Liver (tissue), 9 donors: ENCODE data around the gene DKC1. TPM values are rescaled to one million over a fixed set of nuclear protein-coding genes. Genes with fewer than 3 reads are reported as not detected.

Experiments used
- DNase-seq: peaks from one replicate; pipeline ENCODE4 v3.0.0-alpha.2; 2017; ENCODE audit warnings: low spot score
- H3K27ac ChIP-seq, 2 donors: one replicate each; pipeline ENCODE4 v1.7.0; 2013; ENCODE audit warnings: inconsistent platforms in 2 of 2, low read length in 2 of 2, control low read depth in 1 of 2, low read depth in 1 of 2, mild to moderate bottlenecking in 1 of 2
- H3K27me3 ChIP-seq, 4 donors: one replicate each; pipeline versions ENCODE4 v1.6.1 to v1.7.0; 2013; ENCODE audit warnings: low read length in 3 of 4, inconsistent platforms in 1 of 4, mild to moderate bottlenecking in 1 of 4, moderate library complexity in 1 of 4; ENCODE audit not compliant: control insufficient read depth in 4 of 4, insufficient read depth in 4 of 4
- H3K36me3 ChIP-seq, 4 donors: one replicate each; pipeline versions ENCODE4 v1.6.1 to v1.7.0; 2013; ENCODE audit warnings: low read length in 3 of 4, mild to moderate bottlenecking in 3 of 4, low read depth in 1 of 4, moderate library complexity in 1 of 4; ENCODE audit not compliant: control insufficient read depth in 4 of 4, insufficient read depth in 3 of 4
- H3K4me1 ChIP-seq, 4 donors: one replicate each; pipeline versions ENCODE4 v1.6.1 to v1.7.0; 2013; ENCODE audit warnings: low read length in 3 of 4, mild to moderate bottlenecking in 3 of 4, moderate library complexity in 1 of 4; ENCODE audit not compliant: control insufficient read depth in 4 of 4, insufficient read depth in 4 of 4
- H3K4me3 ChIP-seq, 3 donors: one replicate each; pipeline versions ENCODE4 v1.6.1 to v1.7.0; 2013; ENCODE audit warnings: low read length in 3 of 3, control low read depth in 1 of 3, low read depth in 1 of 3, mild to moderate bottlenecking in 1 of 3
- H3K9ac ChIP-seq, 2 donors: one replicate each; pipeline ENCODE4 v1.7.0; 2013; ENCODE audit warnings: low read length in 2 of 2, mild to moderate bottlenecking in 2 of 2, moderate library complexity in 2 of 2, control low read depth in 1 of 2, low read depth in 1 of 2
- H3K9me3 ChIP-seq, 4 donors: one replicate each; pipeline versions ENCODE4 v1.6.1 to v1.7.0; 2013; ENCODE audit warnings: low read length in 3 of 4; ENCODE audit not compliant: control insufficient read depth in 4 of 4
- EGR1 ChIP-seq, 2 donors: IDR thresholded peaks; 2 replicates each; pipeline ENCODE4 v1.6.1; 2016 to 2018; ENCODE audit warnings: antibody characterized with exemption in 2 of 2, low read depth in 2 of 2
- FOXA1 ChIP-seq: IDR thresholded peaks from 2 replicates; pipeline ENCODE4 v1.6.1; 2016; ENCODE audit warnings: antibody characterized with exemption
- FOXA2 ChIP-seq: IDR thresholded peaks from 2 replicates; pipeline ENCODE4 v1.6.1; 2016; ENCODE audit warnings: antibody characterized with exemption
- GABPA ChIP-seq, 2 donors: IDR thresholded peaks in 1 of 2; conservative IDR thresholded peaks in 1 of 2; 2 replicates each; pipeline ENCODE4 v1.6.1; 2016; ENCODE audit warnings: antibody characterized with exemption in 2 of 2, mild to moderate bottlenecking in 1 of 2, moderate library complexity in 1 of 2
- HNF4A ChIP-seq, 2 donors: conservative IDR thresholded peaks; 2 replicates each; pipeline ENCODE4 v1.6.1; 2016; ENCODE audit warnings: antibody characterized with exemption in 2 of 2, mild to moderate bottlenecking in 2 of 2
- HNF4G ChIP-seq: IDR thresholded peaks from 2 replicates; pipeline ENCODE4 v1.6.1; 2016; ENCODE audit warnings: antibody characterized with exemption
- JUND ChIP-seq, 2 donors: IDR thresholded peaks; 2 replicates each; pipeline ENCODE4 v1.6.1; 2016; ENCODE audit warnings: antibody characterized with exemption in 2 of 2
- NR2F2 ChIP-seq: IDR thresholded peaks from 2 replicates; pipeline ENCODE4 v1.6.1; 2016; ENCODE audit warnings: antibody characterized with exemption
- RAD21 ChIP-seq, 2 donors: IDR thresholded peaks; 2 replicates each; pipeline ENCODE4 v1.6.1; 2016; ENCODE audit warnings: antibody characterized with exemption in 2 of 2, mild to moderate bottlenecking in 2 of 2
- RXRA ChIP-seq, 2 donors: IDR thresholded peaks; 2 replicates each; pipeline ENCODE4 v1.6.1; 2017 to 2018; ENCODE audit warnings: antibody characterized with exemption in 2 of 2, mild to moderate bottlenecking in 1 of 2
- SP1 ChIP-seq: IDR thresholded peaks from 2 replicates; pipeline ENCODE4 v1.6.1; 2018; ENCODE audit warnings: antibody characterized with exemption, mild to moderate bottlenecking
- TAF1 ChIP-seq: conservative IDR thresholded peaks from 2 replicates; pipeline ENCODE4 v1.6.1; 2016; ENCODE audit warnings: antibody characterized with exemption, mild to moderate bottlenecking
- YY1 ChIP-seq: IDR thresholded peaks from 2 replicates; pipeline ENCODE4 v1.6.1; 2016; ENCODE audit warnings: antibody characterized with exemption, mild to moderate bottlenecking
- WGBS: extraction: QIAGEN DNeasy Blood & Tissue Kit; methylation state at CpG from one replicate; pipeline ENCODE4 v1.1.7; 2013; 5-methylcytosine and 5-hydroxymethylcytosine counted together
- polyA plus RNA-seq, 2 donors: library from polyadenylated mRNA; stranded (reverse) in 1 of 2; unstranded in 1 of 2; fragments of 200-250 nt in 1 of 2; fragments of >200 nt in 1 of 2; fragmentation: Nextera tagmentation in 1 of 2; extraction: Ambion mirVana in 1 of 2; gene quantifications; one replicate each; pipeline versions ENCODE4 v1.2.1 to v1.2.3, GENCODE V29; 2013 to 2015
- total RNA-seq, 2 donors: library from RNA; depleted of rRNA; stranded (reverse); fragments of >200 nt; gene quantifications; one replicate each; pipeline ENCODE4 v1.2.3, GENCODE V29; 2014
- TF ChIP-seq, protein P1 (sequence below): IDR thresholded peaks from 2 replicates; pipeline ENCODE4 v1.6.1; 2016; ENCODE audit warnings: antibody characterized with exemption
- TF ChIP-seq, protein P2 (sequence below): IDR thresholded peaks from 2 replicates; pipeline ENCODE4 v1.6.1; 2016; ENCODE audit warnings: antibody characterized with exemption
- TF ChIP-seq, protein P3 (sequence below): IDR thresholded peaks from 2 replicates; pipeline ENCODE4 v1.6.1; 2016; ENCODE audit warnings: antibody characterized with exemption
- TF ChIP-seq, protein P4 (sequence below): fragments of 150-350 bp; IDR thresholded peaks from 2 replicates; pipeline ENCODE4 v1.5.1; 2017; ENCODE audit warnings: improper control_type of control experiment, low read depth, low read length; ENCODE audit not compliant: missing input control
- TF ChIP-seq, protein P5 (sequence below): IDR thresholded peaks from 2 replicates; pipeline ENCODE4 v1.6.1; 2016; ENCODE audit warnings: antibody characterized with exemption, mild to moderate bottlenecking
- donor health status: healthy.
- donor health status: healthy.
- donor health status: healthy.
- donor health status: healthy.
- donor health status: healthy.

DKC1 gene
- total and polyA plus RNA-seq, 4 donors: 14.0 to 21.9 (median 16.5) TPM

DNA sequence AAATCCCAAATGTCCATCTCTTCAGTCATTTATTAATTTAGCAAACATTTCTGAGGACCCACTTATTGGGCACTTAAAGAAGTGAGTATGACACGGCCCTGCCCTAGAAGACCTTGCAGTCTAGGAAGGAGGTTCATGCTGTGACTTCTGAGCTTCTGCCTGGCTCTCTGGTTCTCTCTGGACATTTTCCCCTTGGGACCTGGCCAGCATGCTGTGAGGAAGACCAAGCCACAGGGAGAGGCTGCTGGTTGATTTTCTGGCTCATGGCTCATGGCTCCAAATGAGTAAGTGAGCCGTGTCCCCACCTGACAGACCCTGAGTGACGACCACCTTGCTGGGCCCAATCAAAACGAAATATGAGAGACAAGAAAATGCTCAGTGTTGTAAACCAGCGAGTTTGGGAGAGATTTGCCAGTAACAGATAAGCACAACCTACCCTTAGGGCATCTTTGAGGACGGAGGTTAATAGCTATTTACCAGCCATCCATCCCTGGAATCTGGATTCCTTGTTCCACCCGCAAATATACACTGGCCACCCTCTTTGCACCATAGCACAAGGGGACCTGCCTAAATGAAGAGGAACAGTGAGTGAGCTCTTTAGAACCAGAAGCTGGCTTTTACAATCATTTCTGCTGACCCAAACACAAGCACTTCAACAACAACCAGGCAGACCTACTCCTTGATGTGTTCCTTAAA, 41.7 kb downstream of the DKC1 start (continued):
- TF ChIP-seq, protein P1, sequence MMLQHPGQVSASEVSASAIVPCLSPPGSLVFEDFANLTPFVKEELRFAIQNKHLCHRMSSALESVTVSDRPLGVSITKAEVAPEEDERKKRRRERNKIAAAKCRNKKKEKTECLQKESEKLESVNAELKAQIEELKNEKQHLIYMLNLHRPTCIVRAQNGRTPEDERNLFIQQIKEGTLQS: no peak
- TF ChIP-seq EGR1 (IDR thresholded peaks at IDR 0.05; ENCODE audit: low read depth in 2 of 2) (no peak), FOXA2 (no peak), RAD21 (IDR thresholded peaks at IDR 0.05) (no peak), YY1 (no peak)

DNA sequence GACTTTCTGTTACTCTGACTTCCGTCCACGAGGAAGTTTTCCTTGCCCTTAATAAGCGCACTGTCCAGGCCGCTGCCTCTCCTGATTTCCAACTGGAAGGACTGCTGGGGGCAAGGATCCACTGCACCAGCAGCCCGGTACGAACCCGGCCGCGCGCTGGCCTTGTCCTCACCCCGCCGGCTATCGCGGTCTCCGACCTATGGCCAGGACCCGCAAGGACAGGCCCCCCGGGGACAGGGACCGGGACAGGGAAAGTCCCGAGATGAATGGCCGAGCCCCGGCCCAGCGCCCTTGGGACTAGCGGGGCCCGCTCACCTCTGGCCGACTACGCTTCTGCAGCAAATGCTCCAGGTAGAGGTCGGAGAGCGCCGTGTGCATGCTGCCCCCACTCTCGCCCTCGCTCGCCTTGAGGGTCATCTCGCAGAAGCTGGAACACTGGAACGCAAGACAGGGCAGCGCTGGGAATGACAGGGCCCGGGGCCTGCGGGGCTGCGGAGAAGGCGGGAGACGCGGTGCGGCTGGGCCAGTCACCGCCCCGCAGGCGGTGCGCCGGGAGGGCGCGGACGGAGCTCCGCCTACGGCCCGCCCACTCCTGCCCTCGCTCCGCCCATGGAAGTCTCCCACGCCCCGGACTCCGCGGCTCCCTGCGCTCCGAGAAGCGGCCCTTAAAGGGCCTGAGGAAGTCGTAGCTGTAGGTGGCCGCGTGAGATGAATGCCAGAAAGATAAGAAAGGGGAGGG, 42.5 kb downstream of the DKC1 start, which contains the start of gene MPP1:
Gene MPP1, minus strand, starts transcription at position 529 of the 739 bp plus-strand sequence. Its CDS starts 112 bp downstream, at position 417.
- H3K4me1 ChIP-seq: peaks cover 5 to 34% (median 26%) of the 10 kb centered on the region in 4 donors
- peak within 1 kb of the TSS; percentile 31 to 78 for H3K9ac ChIP-seq
- peak within 1 kb of the TSS; percentile 66 to 81 (median 80) for H3K4me3 ChIP-seq
- peak; percentile 88 for DNase-seq
- H3K36me3 ChIP-seq: no peaks in the 10 kb centered on the region
- 1% methylated on average over 65 of the region's 65 CpGs for WGBS
- no peaks in the 10 kb centered on the region for H3K27me3 ChIP-seq
- peaks cover 0 to 5% (median 2%) of the 10 kb centered on the region in 4 donors for H3K9me3 ChIP-seq
- peak within 1 kb of the TSS; percentile 66 to 79 for H3K27ac ChIP-seq
- TF ChIP-seq NR2F2 (no peak), YY1 (peak; percentile 1), FOXA1 (no peak), RXRA (IDR thresholded peaks at IDR 0.05) (peak in 1 of 2 donors; percentile 11)

DNA sequence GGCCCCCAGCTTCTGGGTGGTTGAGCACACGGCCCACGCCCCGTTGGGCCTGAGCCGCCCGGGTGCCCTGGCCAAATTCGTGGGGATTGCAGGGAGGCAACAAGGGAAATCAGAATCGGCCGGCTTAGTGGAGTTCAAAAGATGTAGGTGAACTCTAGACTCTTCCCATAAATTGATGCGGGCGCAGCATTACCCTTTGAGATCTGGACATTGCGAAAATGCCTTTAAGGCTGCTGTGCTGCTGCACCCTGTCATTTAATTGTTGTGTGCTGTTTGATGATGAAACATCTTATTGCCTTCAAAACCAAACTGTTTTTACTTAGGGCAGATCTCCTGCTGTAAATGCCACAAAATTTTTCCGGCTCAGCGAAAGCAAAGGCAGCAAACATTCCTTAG, 43.0 kb downstream of the DKC1 start:
- H3K27me3 ChIP-seq: no peaks in the 10 kb centered on the region
- 3% methylated on average over 13 of the region's 13 CpGs for WGBS
- peak; percentile 48 for TF ChIP-seq SP1
- no peak for TF ChIP-seq EGR1 (IDR thresholded peaks at IDR 0.05; ENCODE audit: low read depth in 2 of 2)
- TF ChIP-seq, protein P1: peak; percentile 29
- TF ChIP-seq JUND (IDR thresholded peaks at IDR 0.05): no peak
- TF ChIP-seq HNF4A (conservative IDR thresholded peaks at IDR 0.05): peak; percentile 43 to 54
- TF ChIP-seq GABPA (IDR thresholded peaks at IDR 0.05 in 1 of 2, conservative IDR thresholded peaks at IDR 0.05 in 1 of 2): no peak
- peak; percentile 22 to 35 for TF ChIP-seq RXRA (IDR thresholded peaks at IDR 0.05)
- TF ChIP-seq RAD21 (IDR thresholded peaks at IDR 0.05): no peak
- TF ChIP-seq FOXA2: no peak
- TF ChIP-seq, protein P2, sequence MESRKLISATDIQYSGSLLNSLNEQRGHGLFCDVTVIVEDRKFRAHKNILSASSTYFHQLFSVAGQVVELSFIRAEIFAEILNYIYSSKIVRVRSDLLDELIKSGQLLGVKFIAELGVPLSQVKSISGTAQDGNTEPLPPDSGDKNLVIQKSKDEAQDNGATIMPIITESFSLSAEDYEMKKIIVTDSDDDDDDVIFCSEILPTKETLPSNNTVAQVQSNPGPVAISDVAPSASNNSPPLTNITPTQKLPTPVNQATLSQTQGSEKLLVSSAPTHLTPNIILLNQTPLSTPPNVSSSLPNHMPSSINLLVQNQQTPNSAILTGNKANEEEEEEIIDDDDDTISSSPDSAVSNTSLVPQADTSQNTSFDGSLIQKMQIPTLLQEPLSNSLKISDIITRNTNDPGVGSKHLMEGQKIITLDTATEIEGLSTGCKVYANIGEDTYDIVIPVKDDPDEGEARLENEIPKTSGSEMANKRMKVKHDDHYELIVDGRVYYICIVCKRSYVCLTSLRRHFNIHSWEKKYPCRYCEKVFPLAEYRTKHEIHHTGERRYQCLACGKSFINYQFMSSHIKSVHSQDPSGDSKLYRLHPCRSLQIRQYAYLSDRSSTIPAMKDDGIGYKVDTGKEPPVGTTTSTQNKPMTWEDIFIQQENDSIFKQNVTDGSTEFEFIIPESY: no peak
- TF ChIP-seq, protein P3, sequence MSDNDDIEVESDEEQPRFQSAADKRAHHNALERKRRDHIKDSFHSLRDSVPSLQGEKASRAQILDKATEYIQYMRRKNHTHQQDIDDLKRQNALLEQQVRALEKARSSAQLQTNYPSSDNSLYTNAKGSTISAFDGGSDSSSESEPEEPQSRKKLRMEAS: no peak
- TF ChIP-seq TAF1: no peak
- TF ChIP-seq, protein P4, sequence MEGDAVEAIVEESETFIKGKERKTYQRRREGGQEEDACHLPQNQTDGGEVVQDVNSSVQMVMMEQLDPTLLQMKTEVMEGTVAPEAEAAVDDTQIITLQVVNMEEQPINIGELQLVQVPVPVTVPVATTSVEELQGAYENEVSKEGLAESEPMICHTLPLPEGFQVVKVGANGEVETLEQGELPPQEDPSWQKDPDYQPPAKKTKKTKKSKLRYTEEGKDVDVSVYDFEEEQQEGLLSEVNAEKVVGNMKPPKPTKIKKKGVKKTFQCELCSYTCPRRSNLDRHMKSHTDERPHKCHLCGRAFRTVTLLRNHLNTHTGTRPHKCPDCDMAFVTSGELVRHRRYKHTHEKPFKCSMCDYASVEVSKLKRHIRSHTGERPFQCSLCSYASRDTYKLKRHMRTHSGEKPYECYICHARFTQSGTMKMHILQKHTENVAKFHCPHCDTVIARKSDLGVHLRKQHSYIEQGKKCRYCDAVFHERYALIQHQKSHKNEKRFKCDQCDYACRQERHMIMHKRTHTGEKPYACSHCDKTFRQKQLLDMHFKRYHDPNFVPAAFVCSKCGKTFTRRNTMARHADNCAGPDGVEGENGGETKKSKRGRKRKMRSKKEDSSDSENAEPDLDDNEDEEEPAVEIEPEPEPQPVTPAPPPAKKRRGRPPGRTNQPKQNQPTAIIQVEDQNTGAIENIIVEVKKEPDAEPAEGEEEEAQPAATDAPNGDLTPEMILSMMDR: no peak
- no peak for TF ChIP-seq NR2F2
- no peak for TF ChIP-seq FOXA1
- TF ChIP-seq YY1: no peak
- TF ChIP-seq HNF4G: no peak
- TF ChIP-seq, protein P5, sequence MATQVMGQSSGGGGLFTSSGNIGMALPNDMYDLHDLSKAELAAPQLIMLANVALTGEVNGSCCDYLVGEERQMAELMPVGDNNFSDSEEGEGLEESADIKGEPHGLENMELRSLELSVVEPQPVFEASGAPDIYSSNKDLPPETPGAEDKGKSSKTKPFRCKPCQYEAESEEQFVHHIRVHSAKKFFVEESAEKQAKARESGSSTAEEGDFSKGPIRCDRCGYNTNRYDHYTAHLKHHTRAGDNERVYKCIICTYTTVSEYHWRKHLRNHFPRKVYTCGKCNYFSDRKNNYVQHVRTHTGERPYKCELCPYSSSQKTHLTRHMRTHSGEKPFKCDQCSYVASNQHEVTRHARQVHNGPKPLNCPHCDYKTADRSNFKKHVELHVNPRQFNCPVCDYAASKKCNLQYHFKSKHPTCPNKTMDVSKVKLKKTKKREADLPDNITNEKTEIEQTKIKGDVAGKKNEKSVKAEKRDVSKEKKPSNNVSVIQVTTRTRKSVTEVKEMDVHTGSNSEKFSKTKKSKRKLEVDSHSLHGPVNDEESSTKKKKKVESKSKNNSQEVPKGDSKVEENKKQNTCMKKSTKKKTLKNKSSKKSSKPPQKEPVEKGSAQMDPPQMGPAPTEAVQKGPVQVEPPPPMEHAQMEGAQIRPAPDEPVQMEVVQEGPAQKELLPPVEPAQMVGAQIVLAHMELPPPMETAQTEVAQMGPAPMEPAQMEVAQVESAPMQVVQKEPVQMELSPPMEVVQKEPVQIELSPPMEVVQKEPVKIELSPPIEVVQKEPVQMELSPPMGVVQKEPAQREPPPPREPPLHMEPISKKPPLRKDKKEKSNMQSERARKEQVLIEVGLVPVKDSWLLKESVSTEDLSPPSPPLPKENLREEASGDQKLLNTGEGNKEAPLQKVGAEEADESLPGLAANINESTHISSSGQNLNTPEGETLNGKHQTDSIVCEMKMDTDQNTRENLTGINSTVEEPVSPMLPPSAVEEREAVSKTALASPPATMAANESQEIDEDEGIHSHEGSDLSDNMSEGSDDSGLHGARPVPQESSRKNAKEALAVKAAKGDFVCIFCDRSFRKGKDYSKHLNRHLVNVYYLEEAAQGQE: no peak
- H3K36me3 ChIP-seq: no peaks in the 10 kb centered on the region
- H3K4me3 ChIP-seq: peak overlapping the region; percentile 60 to 81 (median 80)
- no peak for DNase-seq
- peaks cover 5 to 29% (median 21%) of the 10 kb centered on the region in 4 donors for H3K4me1 ChIP-seq
- peak overlapping the region; percentile 58 to 64 for H3K27ac ChIP-seq
- peak overlapping the region in 1 of 2 donors; percentile 22 for H3K9ac ChIP-seq
- peaks cover 0 to 5% (median 2%) of the 10 kb centered on the region in 4 donors for H3K9me3 ChIP-seq
